ENCODE measurements around the gene SCAMP4. TPM values are rescaled to one million over a fixed set of nuclear protein-coding genes. Genes with fewer than 3 reads are reported as not detected.

Gene SCAMP4
- total and polyA plus RNA-seq, 2 of the 13 experiments (the other 11 are each of a cell fraction or from before 2014, with no cell fraction given): 10.7 to 13.7 TPM

DNA sequence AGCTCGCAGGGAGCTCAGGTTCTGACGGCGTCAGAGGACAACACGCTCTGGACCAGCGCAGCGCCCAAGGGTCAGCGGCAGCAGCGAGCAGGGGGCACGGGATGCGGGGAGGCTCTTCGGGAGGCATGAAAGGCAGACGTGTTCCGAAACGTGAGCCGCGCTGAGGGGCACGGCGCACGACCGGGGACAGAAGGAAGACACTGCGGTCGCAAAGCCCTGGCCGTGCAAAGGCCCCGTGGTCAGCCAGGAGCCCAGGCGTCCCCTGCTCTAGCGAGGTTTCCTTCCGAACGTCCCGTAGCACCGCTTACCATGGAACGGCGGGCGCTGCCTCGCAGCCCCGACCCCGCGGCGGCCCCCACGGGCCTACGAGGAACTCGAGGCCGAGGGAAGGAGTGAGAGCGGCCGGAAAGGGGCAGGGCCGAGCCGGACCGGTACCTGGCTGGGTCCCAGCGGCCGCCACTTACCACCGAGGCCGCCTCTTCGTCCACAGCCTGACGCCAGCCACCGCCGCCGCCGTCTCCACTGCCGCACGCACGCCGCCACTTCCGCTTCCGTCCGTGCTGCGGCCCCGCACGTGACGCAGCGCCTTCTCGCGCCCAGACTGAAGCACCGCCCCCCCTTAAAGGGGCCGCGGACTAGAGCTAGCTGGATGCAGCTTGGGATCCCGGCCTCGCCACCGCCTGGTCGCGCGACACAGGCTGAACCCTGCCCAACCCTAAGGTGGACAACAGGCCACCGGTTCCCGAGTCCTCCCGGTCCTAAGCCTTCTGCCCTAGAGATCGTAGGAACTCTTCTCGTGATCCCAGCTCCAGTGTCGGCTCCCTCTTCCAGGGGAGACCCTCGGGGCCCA lies 29.3 kb upstream of the SCAMP4 start (continued):
- TF ChIP-seq YY1 (IDR thresholded peaks at IDR 0.05; ENCODE audit: insufficient read depth, insufficient replicate concordance, low read depth, low read length) (peak; percentile 54), POLR2A (IDR thresholded peaks at IDR 0.05; ENCODE audit: insufficient read depth in 1 of 2, low read depth in 2 of 2, low read length in 2 of 2) (peak; percentile 77 to 94), CREM (IDR thresholded peaks at IDR 0.05) (peak; percentile 31; the same call in 1 of the 2 replicates), CREM (CRISPR knock-in tag; IDR thresholded peaks at IDR 0.05) (no peak), TEAD3 (CRISPR knock-in tag; optimal IDR thresholded peaks at IDR 0.05; ENCODE audit: borderline replicate concordance) (peak; percentile 74), ZFP82 (CRISPR knock-in tag; IDR thresholded peaks at IDR 0.05; ENCODE audit: borderline replicate concordance) (no peak), DNMT3B (CRISPR knock-in tag; conservative IDR thresholded peaks at IDR 0.05) (peak; percentile 24; the same call in 1 of the 2 replicates), MTF1 (CRISPR knock-in tag; IDR thresholded peaks at IDR 0.05) (no peak), KAT2B (IDR thresholded peaks at IDR 0.05; ENCODE audit: borderline replicate concordance, low read depth, low read length) (no peak), ZNF780A (CRISPR knock-in tag; IDR thresholded peaks at IDR 0.05) (peak; percentile 55; the same call in 1 of the 2 replicates), ZNF644 (CRISPR knock-in tag; IDR thresholded peaks at IDR 0.05; ENCODE audit: low read depth) (no peak), ZNF569 (CRISPR knock-in tag; IDR thresholded peaks at IDR 0.05; ENCODE audit: borderline replicate concordance) (0 out of 2 replicates have a peak, but pooled peaks have one; percentile 82), SCMH1 (CRISPR knock-in tag; IDR thresholded peaks at IDR 0.05; ENCODE audit: borderline replicate concordance) (no peak), ZNF121 (CRISPR knock-in tag; IDR thresholded peaks at IDR 0.05) (no peak; the same call in 1 of the 2 replicates), NR2F1 (CRISPR knock-in tag; IDR thresholded peaks at IDR 0.05) (0 out of 4 replicates have a peak, but pooled peaks of 1 of the 2 experiments have one; percentile 38), MIXL1 (CRISPR knock-in tag; IDR thresholded peaks at IDR 0.05) (0 out of 2 replicates have a peak, but pooled peaks have one; percentile 34), TSC22D2 (CRISPR knock-in tag; IDR thresholded peaks at IDR 0.05; ENCODE audit: borderline replicate concordance) (peak; percentile 91; the same call in 1 of the 2 replicates), FIP1L1 (IDR thresholded peaks at IDR 0.05; ENCODE audit: borderline replicate concordance, insufficient read depth, low read depth, low read length) (no peak), BRD4 (CRISPR knock-in tag; IDR thresholded peaks at IDR 0.05) (peak; percentile 78), KLF13 (CRISPR knock-in tag; IDR thresholded peaks at IDR 0.05) (peak; percentile 27; the same call in 1 of the 2 replicates), ZNF446 (CRISPR knock-in tag; IDR thresholded peaks at IDR 0.05) (no peak), FLYWCH1 (CRISPR knock-in tag; IDR thresholded peaks at IDR 0.05) (peak; percentile 89; the same call in 1 of the 2 replicates), DNMT1 (CRISPR knock-in tag; IDR thresholded peaks at IDR 0.05) (peak; percentile 65), HCFC1 (IDR thresholded peaks at IDR 0.05; ENCODE audit: low read depth, low read length) (peak; percentile 55), GFI1 (CRISPR knock-in tag; IDR thresholded peaks at IDR 0.05; ENCODE audit: borderline replicate concordance) (peak; percentile 39; the same call in 1 of the 2 replicates), RXRB (CRISPR knock-in tag; IDR thresholded peaks at IDR 0.05; ENCODE audit: borderline replicate concordance) (peak; percentile 55; the same call in 1 of the 2 replicates), JUND (CRISPR knock-in tag; IDR thresholded peaks at IDR 0.05) (0 out of 2 replicates have a peak, but pooled peaks have one; percentile 12)
- TF ChIP-seq, protein P1, sequence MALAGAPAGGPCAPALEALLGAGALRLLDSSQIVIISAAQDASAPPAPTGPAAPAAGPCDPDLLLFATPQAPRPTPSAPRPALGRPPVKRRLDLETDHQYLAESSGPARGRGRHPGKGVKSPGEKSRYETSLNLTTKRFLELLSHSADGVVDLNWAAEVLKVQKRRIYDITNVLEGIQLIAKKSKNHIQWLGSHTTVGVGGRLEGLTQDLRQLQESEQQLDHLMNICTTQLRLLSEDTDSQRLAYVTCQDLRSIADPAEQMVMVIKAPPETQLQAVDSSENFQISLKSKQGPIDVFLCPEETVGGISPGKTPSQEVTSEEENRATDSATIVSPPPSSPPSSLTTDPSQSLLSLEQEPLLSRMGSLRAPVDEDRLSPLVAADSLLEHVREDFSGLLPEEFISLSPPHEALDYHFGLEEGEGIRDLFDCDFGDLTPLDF (CRISPR knock-in tag; IDR thresholded peaks at IDR 0.05): peak; percentile 97
- TF ChIP-seq, protein P2, sequence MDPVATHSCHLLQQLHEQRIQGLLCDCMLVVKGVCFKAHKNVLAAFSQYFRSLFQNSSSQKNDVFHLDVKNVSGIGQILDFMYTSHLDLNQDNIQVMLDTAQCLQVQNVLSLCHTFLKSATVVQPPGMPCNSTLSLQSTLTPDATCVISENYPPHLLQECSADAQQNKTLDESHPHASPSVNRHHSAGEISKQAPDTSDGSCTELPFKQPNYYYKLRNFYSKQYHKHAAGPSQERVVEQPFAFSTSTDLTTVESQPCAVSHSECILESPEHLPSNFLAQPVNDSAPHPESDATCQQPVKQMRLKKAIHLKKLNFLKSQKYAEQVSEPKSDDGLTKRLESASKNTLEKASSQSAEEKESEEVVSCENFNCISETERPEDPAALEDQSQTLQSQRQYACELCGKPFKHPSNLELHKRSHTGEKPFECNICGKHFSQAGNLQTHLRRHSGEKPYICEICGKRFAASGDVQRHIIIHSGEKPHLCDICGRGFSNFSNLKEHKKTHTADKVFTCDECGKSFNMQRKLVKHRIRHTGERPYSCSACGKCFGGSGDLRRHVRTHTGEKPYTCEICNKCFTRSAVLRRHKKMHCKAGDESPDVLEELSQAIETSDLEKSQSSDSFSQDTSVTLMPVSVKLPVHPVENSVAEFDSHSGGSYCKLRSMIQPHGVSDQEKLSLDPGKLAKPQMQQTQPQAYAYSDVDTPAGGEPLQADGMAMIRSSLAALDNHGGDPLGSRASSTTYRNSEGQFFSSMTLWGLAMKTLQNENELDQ (CRISPR knock-in tag; IDR thresholded peaks at IDR 0.05; ENCODE audit: borderline replicate concordance): 0 out of 2 replicates have a peak, but pooled peaks have one; percentile 39

Data from HepG2 (cell line).